HCT116 (cell line): ENCODE results near the gene DRG2.

Experiments
- EZH2 ChIP-seq: fragments of 200-600 bp; sonication (generic); IDR thresholded peaks from 2 replicates; pipeline ENCODE4 v1.6.1; 2017; ENCODE audit warnings: antibody characterized with exemption, mixed run types
- POLR2A ChIP-seq: IDR thresholded peaks from 2 replicates; pipeline ENCODE4 v1.7.0; 2011; ENCODE audit warnings: borderline replicate concordance; ENCODE audit not compliant: insufficient read depth, insufficient read length; ENCODE audit errors: extremely low read depth
- POLR2AphosphoS5 ChIP-seq: IDR thresholded peaks from 2 replicates; pipeline ENCODE4 v1.6.1; 2011; ENCODE audit warnings: mild to moderate bottlenecking, low read depth, low read length, moderate library complexity
- SP1 ChIP-seq: IDR thresholded peaks from 2 replicates; pipeline ENCODE4 v1.6.1; 2012; ENCODE audit warnings: low read depth
- YY1 ChIP-seq: IDR thresholded peaks from 2 replicates; pipeline ENCODE4 v1.6.1; 2011; ENCODE audit warnings: low read length, low read depth, moderate library complexity, mild to moderate bottlenecking; ENCODE audit not compliant: insufficient replicate concordance; ENCODE audit errors: extremely low read depth
- ZFX ChIP-seq: fragments of 450-650 bp; IDR thresholded peaks from 2 replicates; pipeline ENCODE4 v1.6.1; 2017
- ZNF274 ChIP-seq: fragments of 200-500 bp; sonication (Bioruptor generic); IDR thresholded peaks from 2 replicates; pipeline ENCODE4 v1.6.1; 2014; ENCODE audit warnings: mild to moderate bottlenecking, low read depth, low read length, inconsistent platforms
- TF ChIP-seq, protein P1 (sequence below), 3 experiments: fragments of 200-600 bp in 1 of 3; sonication (generic) in 1 of 3; IDR thresholded peaks in 2 of 3; conservative IDR thresholded peaks in 1 of 3; 2 replicates each; pipeline ENCODE4 v1.5.1; 2012 to 2017; ENCODE audit warnings: low read depth in 2 of 3, low read length in 2 of 3, antibody characterized with exemption in 1 of 3, borderline replicate concordance in 1 of 3, control low read depth in 1 of 3, mild to moderate bottlenecking in 1 of 3, mixed read lengths in 1 of 3, mixed run types in 1 of 3, moderate library complexity in 1 of 3; ENCODE audit not compliant: insufficient read depth in 1 of 3
- TF ChIP-seq, protein P2 (sequence below): IDR thresholded peaks from 2 replicates; pipeline ENCODE4 v1.6.1; 2012; ENCODE audit warnings: low read depth
- TF ChIP-seq, protein P3 (sequence below): IDR thresholded peaks from 2 replicates; pipeline ENCODE4 v1.6.1; 2012
- TF ChIP-seq, protein P4 (sequence below): IDR thresholded peaks from 2 replicates; pipeline ENCODE4 v1.6.1; 2012

DNA sequence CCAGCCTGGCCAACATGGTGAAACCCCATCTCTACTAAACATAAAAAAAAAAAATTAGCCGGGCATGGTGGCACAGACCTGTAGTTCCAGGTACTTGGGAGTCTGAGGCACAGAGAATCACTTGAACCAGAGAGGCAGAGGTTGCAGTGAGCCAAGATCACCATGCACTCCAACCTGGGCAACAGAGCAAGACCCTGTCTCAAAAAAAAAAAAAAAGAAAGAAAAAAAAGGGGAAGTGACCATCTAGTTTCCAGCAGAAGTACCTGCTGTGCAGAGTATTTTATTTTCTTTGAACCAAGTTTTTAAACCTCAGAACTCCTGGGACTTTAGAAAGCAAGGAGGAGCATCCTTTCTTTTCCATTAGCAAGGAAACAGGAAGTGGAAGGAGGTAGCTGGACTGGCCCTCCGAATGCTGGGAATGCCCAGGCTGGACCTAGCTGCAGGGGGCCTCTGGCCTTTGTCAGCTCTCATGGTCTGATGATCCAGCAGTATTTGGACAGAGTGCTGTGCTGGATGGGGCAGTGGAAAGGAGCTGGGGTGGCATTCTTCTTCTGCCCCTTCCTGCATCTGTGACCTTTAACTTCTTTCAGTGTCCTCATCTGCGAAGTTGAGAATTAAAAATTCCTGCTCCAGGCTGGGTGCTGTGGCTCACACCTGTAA is 41.9 kb upstream of the DRG2 start:
- TF ChIP-seq, protein P1, sequence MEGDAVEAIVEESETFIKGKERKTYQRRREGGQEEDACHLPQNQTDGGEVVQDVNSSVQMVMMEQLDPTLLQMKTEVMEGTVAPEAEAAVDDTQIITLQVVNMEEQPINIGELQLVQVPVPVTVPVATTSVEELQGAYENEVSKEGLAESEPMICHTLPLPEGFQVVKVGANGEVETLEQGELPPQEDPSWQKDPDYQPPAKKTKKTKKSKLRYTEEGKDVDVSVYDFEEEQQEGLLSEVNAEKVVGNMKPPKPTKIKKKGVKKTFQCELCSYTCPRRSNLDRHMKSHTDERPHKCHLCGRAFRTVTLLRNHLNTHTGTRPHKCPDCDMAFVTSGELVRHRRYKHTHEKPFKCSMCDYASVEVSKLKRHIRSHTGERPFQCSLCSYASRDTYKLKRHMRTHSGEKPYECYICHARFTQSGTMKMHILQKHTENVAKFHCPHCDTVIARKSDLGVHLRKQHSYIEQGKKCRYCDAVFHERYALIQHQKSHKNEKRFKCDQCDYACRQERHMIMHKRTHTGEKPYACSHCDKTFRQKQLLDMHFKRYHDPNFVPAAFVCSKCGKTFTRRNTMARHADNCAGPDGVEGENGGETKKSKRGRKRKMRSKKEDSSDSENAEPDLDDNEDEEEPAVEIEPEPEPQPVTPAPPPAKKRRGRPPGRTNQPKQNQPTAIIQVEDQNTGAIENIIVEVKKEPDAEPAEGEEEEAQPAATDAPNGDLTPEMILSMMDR (IDR thresholded peaks at IDR 0.05 in 2 of 3, conservative IDR thresholded peaks at IDR 0.05 in 1 of 3; ENCODE audit: borderline replicate concordance in 1 of 3, insufficient read depth in 1 of 3, low read depth in 2 of 3, low read length in 2 of 3) = no peak
- TF ChIP-seq POLR2A (no peak), YY1 (no peak), ZFX (no peak), ZNF274 (no peak), POLR2AphosphoS5 (no peak), EZH2 (no peak), SP1 (no peak)
- TF ChIP-seq, protein P2, sequence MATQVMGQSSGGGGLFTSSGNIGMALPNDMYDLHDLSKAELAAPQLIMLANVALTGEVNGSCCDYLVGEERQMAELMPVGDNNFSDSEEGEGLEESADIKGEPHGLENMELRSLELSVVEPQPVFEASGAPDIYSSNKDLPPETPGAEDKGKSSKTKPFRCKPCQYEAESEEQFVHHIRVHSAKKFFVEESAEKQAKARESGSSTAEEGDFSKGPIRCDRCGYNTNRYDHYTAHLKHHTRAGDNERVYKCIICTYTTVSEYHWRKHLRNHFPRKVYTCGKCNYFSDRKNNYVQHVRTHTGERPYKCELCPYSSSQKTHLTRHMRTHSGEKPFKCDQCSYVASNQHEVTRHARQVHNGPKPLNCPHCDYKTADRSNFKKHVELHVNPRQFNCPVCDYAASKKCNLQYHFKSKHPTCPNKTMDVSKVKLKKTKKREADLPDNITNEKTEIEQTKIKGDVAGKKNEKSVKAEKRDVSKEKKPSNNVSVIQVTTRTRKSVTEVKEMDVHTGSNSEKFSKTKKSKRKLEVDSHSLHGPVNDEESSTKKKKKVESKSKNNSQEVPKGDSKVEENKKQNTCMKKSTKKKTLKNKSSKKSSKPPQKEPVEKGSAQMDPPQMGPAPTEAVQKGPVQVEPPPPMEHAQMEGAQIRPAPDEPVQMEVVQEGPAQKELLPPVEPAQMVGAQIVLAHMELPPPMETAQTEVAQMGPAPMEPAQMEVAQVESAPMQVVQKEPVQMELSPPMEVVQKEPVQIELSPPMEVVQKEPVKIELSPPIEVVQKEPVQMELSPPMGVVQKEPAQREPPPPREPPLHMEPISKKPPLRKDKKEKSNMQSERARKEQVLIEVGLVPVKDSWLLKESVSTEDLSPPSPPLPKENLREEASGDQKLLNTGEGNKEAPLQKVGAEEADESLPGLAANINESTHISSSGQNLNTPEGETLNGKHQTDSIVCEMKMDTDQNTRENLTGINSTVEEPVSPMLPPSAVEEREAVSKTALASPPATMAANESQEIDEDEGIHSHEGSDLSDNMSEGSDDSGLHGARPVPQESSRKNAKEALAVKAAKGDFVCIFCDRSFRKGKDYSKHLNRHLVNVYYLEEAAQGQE = no peak
- TF ChIP-seq, protein P3, sequence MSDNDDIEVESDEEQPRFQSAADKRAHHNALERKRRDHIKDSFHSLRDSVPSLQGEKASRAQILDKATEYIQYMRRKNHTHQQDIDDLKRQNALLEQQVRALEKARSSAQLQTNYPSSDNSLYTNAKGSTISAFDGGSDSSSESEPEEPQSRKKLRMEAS = no peak
- TF ChIP-seq, protein P4, sequence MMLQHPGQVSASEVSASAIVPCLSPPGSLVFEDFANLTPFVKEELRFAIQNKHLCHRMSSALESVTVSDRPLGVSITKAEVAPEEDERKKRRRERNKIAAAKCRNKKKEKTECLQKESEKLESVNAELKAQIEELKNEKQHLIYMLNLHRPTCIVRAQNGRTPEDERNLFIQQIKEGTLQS = no peak
